Tongue (tissue), 1 donor: ENCODE measurements around the gene VSIG10L2. TPM values are rescaled to one million over a fixed set of nuclear protein-coding genes. Genes with fewer than 3 reads are reported as not detected.

ENCODE experiments used
- total RNA-seq: library from RNA; depleted of rRNA; stranded (reverse); fragments of >200 nt; gene quantifications from one replicate; pipeline ENCODE4 v1.2.3, GENCODE V29; 2014

The VSIG10L2 gene
- total RNA-seq, 1 donor from 2014 or later = not detected

Other genes starting within 250 kb of the VSIG10L2 start
- not detected for gene PATE1, start 199.8 kb upstream of the VSIG10L2 start, total RNA-seq
- gene PATE2, start 167.2 kb upstream of the VSIG10L2 start, total RNA-seq = not detected
- gene PATE3, start 157.9 kb upstream of the VSIG10L2 start, total RNA-seq = not detected
- not detected for gene PATE4, start 112.7 kb upstream of the VSIG10L2 start, total RNA-seq
- gene HYLS1, start 58.4 kb upstream of the VSIG10L2 start, total RNA-seq = 4.6 TPM
- gene PUS3, start 42.8 kb upstream of the VSIG10L2 start, total RNA-seq = 7.2 TPM
- not detected for gene DDX25, start 41.5 kb upstream of the VSIG10L2 start, total RNA-seq
- 35.2 TPM for gene CDON, start 116.8 kb downstream of the VSIG10L2 start, total RNA-seq